GM19324 (cell line): Measurements from ENCODE around the gene PLCL1.

ENCODE experiments used
- ATAC-seq: cut with Tn5 transposase; IDR thresholded peaks from one replicate; pipeline ENCODE4 v1.9.1; 2021; ENCODE audit warnings: mild to moderate bottlenecking, moderate library complexity; ENCODE audit not compliant: unreplicated experiment, low FRiP score

PLCL1 gene

GRCh38 chr2:197946562-197946961, 142.2 kb downstream of the PLCL1 start:
- no peak for ATAC-seq

GRCh38 chr2:197947219-197947757, 142.9 kb downstream of the PLCL1 start:
- ATAC-seq: no peak

- no peak for ATAC-seq
Measured at GRCh38 chr2:197949224-197949623, 144.8 kb downstream of the PLCL1 start.

- no peak for ATAC-seq
Measured at GRCh38 chr2:197950006-197950405, 145.6 kb downstream of the PLCL1 start.

GRCh38 chr2:197950724-197951123, 146.3 kb downstream of the PLCL1 start:
- no peak for ATAC-seq

GRCh38 chr2:197952540-197953202, 148.3 kb downstream of the PLCL1 start:
- ATAC-seq: no peak

GRCh38 chr2:197954328-197954727, 149.9 kb downstream of the PLCL1 start:
- no peak for ATAC-seq

GRCh38 chr2:197958592-197959150, 154.3 kb downstream of the PLCL1 start:
- ATAC-seq: no peak

GRCh38 chr2:197959383-197959782, 155.0 kb downstream of the PLCL1 start:
- no peak for ATAC-seq

GRCh38 chr2:197960786-197961185, 156.4 kb downstream of the PLCL1 start:
- ATAC-seq: no peak

GRCh38 chr2:197964720-197965119, 160.3 kb downstream of the PLCL1 start:
- no peak for ATAC-seq

GRCh38 chr2:197965756-197966155, 161.4 kb downstream of the PLCL1 start:
- ATAC-seq: no peak

- no peak for ATAC-seq
Measured at GRCh38 chr2:197969391-197969893, 165.0 kb downstream of the PLCL1 start.

GRCh38 chr2:197972061-197972460, 167.7 kb downstream of the PLCL1 start:
- ATAC-seq: no peak

GRCh38 chr2:197972587-197972986, 168.2 kb downstream of the PLCL1 start:
- no peak for ATAC-seq

GRCh38 chr2:197973772-197974171, 169.4 kb downstream of the PLCL1 start:
- ATAC-seq: no peak

- ATAC-seq: no peak
Measured at GRCh38 chr2:197975931-197976519, 171.6 kb downstream of the PLCL1 start.

GRCh38 chr2:197978971-197979370, 174.6 kb downstream of the PLCL1 start:
- no peak for ATAC-seq

GRCh38 chr2:197982565-197982964, 178.2 kb downstream of the PLCL1 start:
- no peak for ATAC-seq

GRCh38 chr2:197985029-197985638, 180.7 kb downstream of the PLCL1 start:
- no peak for ATAC-seq

- no peak for ATAC-seq
Measured at GRCh38 chr2:197986977-197987376, 182.6 kb downstream of the PLCL1 start.
